GM21360 (cell line): Measurements from ENCODE around the gene BCL2L11.
A peak's percentile ranks its signal among the peaks of the same experiment; 100 is the strongest.

ENCODE experiments used
- ATAC-seq: cut with Tn5 transposase; IDR thresholded peaks from one replicate; pipeline ENCODE4 v1.9.1; 2021; ENCODE audit warnings: mild to moderate bottlenecking, moderate library complexity; ENCODE audit not compliant: unreplicated experiment

The BCL2L11 gene

GRCh38 chr2:111142101-111142500, 21.4 kb downstream of the BCL2L11 start:
- ATAC-seq: no peak

DNA sequence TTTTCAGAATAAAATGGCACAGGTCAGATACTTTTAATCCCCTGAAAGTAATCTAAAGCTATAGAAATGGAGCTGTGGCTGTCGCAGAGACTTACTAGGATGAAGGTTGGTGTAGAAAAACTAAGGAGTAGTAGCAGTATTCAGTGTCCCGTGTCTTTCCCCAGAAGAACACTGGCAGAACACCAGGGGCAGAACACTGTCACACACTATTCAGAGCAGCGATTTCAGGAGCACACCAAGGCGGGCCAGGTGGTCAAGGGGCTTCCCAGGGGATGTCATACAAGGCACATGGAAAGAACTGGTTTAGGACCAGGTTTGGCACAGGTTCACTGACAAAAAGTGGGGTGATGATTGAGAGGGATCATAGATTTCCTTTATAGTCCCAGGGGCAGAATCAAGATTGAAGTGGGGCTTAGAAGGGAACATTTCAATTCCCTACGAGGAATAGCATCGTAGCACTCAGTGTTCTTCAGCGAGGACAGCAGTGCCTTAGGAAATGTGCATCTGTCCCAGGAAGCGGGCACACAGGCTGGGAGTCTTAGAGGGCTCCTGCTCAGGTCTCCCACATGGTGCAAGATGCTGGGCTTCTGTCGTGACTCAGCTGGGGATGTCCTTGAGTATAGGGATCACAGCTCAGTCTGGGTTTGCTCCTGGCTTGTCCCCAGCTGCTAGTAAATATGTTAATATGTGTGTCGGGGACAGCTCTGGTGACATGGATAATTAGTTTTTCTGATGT, 22.6 kb downstream of the BCL2L11 start:
- ATAC-seq: no peak

GRCh38 chr2:111143843-111144198, 23.1 kb downstream of the BCL2L11 start:
- ATAC-seq: no peak

- no peak for ATAC-seq
These were observed 24.5 kb downstream of the BCL2L11 start for GRCh38 chr2:111145103-111145760.

GRCh38 chr2:111145951-111146350, 25.2 kb downstream of the BCL2L11 start:
- ATAC-seq: no peak

DNA sequence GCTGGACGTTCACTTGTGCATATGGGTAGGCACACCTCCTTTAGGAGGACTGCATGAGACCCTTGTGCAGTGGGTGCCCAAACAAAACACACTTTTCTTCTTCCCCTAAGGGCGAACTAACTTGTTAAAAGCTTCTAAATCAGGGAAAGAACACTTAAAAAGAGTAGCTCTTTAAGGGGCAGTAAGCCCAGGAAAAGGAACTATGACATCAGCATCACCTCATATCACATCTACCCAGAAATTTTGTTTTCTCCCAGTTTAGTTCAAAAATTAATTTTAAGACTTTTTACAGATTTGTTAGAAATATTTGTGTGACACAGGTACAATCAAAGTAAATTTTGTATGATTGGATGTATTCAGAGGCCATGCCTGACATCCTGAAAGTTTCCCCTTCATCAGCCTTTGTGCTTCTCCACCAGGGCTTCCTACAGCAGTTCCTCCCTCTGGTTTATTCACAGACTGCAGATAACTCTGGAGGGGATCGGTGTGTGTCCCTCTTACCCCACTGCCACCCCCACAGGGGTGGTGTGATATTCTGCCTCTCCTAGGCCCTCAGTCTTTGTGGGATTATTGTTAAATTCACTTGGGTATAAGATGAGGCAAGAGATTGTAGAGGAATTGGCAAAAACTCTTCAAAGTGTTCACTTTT, 27.6 kb downstream of the BCL2L11 start:
- ATAC-seq: no peak

DNA sequence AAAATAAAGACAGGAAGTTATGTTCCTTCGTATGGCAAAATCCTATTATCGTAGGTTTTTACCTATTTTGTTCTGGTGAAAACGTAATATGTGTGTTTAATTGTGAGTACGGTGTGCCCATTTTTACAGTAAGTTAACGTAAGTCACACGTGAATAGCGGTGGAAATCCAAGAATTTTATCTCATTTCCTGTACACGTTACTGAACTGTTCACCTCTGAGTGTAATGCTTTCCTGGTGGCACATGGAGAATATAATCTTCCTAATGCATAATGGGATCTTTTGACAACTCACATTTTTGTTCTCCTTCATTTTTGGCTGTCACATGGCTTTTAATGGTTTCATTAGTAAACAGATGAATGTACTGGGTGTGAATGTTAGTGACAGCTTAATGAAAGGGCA, 28.2 kb downstream of the BCL2L11 start:
- ATAC-seq: no peak

DNA sequence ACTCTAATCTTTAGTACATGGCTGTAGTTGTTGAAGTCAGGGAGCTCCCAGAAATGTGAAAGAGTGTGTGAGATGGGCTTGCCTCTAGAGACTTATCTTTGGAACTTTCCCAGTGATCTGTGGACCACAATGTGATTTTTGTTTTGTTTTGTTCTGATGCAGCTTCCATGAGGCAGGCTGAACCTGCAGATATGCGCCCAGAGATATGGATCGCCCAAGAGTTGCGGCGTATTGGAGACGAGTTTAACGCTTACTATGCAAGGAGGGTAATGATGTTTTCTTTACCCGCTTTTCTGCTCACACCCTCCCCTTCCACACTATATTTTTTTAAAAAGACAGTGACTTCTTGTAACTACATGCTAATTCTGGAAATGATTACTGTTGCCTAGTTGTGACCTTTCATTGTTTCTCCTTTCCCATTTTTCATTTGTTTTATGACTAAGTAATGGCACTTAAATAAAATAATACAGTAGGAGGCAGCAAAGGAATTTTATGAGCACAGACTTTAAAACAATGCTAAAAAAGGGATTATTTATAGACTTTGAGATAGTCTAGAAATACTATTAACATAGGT, 29.3 kb downstream of the BCL2L11 start:
- ATAC-seq: no peak

GRCh38 chr2:111154758-111155157, 34.0 kb downstream of the BCL2L11 start:
- no peak for ATAC-seq

- ATAC-seq: no peak
These were observed 34.9 kb downstream of the BCL2L11 start for GRCh38 chr2:111155610-111156009.

GRCh38 chr2:111156529-111156928, 35.8 kb downstream of the BCL2L11 start:
- ATAC-seq: no peak

- ATAC-seq: peak; percentile 55
These were observed 36.5 kb downstream of the BCL2L11 start for GRCh38 chr2:111157071-111157661.

DNA sequence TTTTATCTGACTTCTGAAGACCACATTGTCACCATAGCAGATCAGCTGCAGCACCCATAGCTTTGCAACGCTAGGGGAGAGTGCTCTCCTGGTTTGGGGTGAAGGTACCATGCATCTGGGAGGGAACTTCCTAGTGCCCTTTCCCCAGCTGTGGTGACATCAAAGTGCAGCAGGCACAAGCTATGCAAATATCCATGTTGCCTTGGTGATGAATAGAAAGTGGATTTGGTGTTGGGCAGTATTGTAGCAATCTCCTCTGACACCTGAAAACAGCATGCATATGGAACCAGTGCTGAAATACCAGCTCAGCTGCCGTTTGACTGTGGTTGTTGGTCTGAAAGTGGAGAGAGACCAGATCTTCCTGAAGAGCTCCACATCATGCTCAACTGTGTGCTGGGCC, 37.1 kb downstream of the BCL2L11 start:
- ATAC-seq: peak; percentile 36

- ATAC-seq: no peak
These were observed 38.9 kb downstream of the BCL2L11 start for GRCh38 chr2:111159641-111160040.

DNA sequence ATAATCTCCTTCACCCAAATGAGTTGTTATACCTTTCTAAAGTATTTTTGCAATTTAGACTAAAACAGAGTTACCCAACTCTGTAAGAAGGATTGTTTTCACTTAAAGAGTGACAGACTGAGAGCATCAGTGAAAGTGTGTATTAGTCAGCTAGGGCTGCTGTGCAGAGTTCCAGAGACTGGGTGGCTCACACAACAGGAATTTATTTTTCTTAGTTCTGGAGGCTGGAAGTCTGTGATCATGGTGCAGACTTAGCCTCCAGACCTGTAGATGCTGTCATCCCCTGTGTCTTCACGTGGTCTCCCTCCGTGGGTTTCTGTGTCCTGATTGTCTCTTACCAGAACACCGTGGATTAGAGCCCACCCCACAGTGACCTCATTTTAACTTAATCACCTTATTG, 40.0 kb downstream of the BCL2L11 start:
- ATAC-seq: no peak

DNA sequence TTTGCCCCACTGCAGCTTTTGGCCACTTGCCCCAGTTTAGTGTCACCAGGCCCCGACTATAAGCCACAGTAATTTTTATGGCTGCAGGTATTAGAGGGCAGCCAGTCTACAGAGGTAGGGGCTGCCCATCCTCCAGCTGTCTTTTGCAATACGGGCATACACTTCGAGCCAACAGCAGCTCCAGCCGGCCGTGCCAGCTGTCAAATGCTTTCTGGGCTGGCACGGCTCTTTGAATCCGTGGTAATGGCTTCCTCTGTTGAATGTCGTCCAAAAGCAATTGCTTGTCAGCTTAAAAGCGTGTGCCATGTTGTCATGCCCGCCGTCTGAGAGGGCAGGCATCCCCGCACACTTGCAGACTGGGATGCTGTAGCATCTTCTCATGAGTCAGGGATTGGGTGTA, 41.3 kb downstream of the BCL2L11 start:
- no peak for ATAC-seq

- no peak for ATAC-seq
These were observed 42.1 kb downstream of the BCL2L11 start for GRCh38 chr2:111162718-111163331.

GRCh38 chr2:111164078-111164477, 43.4 kb downstream of the BCL2L11 start:
- ATAC-seq: no peak

DNA sequence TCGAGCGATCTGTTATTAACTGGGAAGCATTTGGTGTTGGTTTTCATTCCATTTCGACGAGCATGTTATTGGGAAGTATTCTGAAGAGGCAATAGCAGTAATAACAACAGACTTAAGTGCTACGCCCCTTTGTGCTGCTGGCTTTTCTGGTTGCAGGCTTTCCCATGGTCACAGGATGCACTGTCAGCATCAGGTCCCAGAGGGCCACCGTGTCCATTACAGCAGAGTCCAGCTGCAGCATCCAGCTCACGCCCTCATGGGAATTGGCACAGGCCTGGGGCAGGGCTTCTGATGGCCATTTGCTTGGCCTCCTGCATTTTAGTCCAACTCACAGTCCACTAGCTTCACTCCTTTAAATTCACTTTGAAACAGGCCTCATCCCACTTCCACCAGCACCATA, 44.4 kb downstream of the BCL2L11 start:
- ATAC-seq: no peak

- no peak for ATAC-seq
These were observed 45.4 kb downstream of the BCL2L11 start for GRCh38 chr2:111166115-111166514.
